H1 (cell line): ENCODE data around the gene YIPF2.

Experiments used
- BACH1 ChIP-seq: IDR thresholded peaks from 2 replicates; pipeline ENCODE4 v1.6.1; 2012; ENCODE audit warnings: low read length, improper control_type of control experiment
- NANOG ChIP-seq: IDR thresholded peaks from 2 replicates; pipeline ENCODE4 v1.6.1; 2011; ENCODE audit warnings: low read length, low read depth, mild to moderate bottlenecking, inconsistent platforms; ENCODE audit not compliant: insufficient read depth, poor library complexity, severe bottlenecking
- POLR2A ChIP-seq, 2 experiments: IDR thresholded peaks; 1 replicate in 1 of 2; 2 replicates in 1 of 2; pipeline ENCODE4 v1.6.1; 2011; ENCODE audit warnings: low read depth in 2 of 2, low read length in 2 of 2, mild to moderate bottlenecking in 2 of 2; ENCODE audit errors: control extremely low read depth in 1 of 2
- RFX5 ChIP-seq: IDR thresholded peaks from 2 replicates; pipeline ENCODE4 v1.6.1; 2011; ENCODE audit warnings: low read depth, low read length, improper control_type of control experiment, borderline replicate concordance
- SIN3A ChIP-seq, 2 experiments: IDR thresholded peaks in 1 of 2; conservative IDR thresholded peaks in 1 of 2; 2 replicates each; pipeline ENCODE4 v1.6.1; 2011 to 2012; ENCODE audit warnings: low read length in 2 of 2, improper control_type of control experiment in 1 of 2, low read depth in 1 of 2, mild to moderate bottlenecking in 1 of 2
- SRF ChIP-seq: IDR thresholded peaks from 2 replicates; pipeline ENCODE4 v1.6.1; 2011; ENCODE audit warnings: mild to moderate bottlenecking, low read depth, low read length, moderate library complexity
- SUZ12 ChIP-seq: fragments of 200-600 bp; sonication (generic); IDR thresholded peaks from 2 replicates; pipeline ENCODE4 v1.6.1; 2012; ENCODE audit warnings: mild to moderate bottlenecking, inconsistent platforms, low read length, moderate library complexity, mixed read lengths
- TAF7 ChIP-seq: optimal IDR thresholded peaks from 2 replicates; pipeline ENCODE3; 2011; ENCODE audit warnings: low read depth, mild to moderate bottlenecking, inconsistent platforms, low read length, moderate library complexity, borderline replicate concordance
- TF ChIP-seq, protein P1 (sequence below), 3 experiments: IDR thresholded peaks; 1 replicate in 2 of 3; 2 replicates in 1 of 3; pipeline versions ENCODE4 v1.5.1 to v1.6.1; 2011; ENCODE audit warnings: low read length in 3 of 3, mild to moderate bottlenecking in 3 of 3, inconsistent platforms in 2 of 3, low read depth in 1 of 3, moderate library complexity in 1 of 3; ENCODE audit not compliant: insufficient read depth in 1 of 3; ENCODE audit errors: control extremely low read depth in 1 of 3
- TF ChIP-seq, protein P2 (sequence below): IDR thresholded peaks from 2 replicates; pipeline ENCODE4 v1.6.1; 2011; ENCODE audit warnings: low read depth, mild to moderate bottlenecking, low read length; ENCODE audit not compliant: insufficient read depth
- TF ChIP-seq, protein P3 (sequence below): IDR thresholded peaks from 2 replicates; pipeline ENCODE4 v1.6.1; 2012; ENCODE audit warnings: inconsistent platforms

DNA sequence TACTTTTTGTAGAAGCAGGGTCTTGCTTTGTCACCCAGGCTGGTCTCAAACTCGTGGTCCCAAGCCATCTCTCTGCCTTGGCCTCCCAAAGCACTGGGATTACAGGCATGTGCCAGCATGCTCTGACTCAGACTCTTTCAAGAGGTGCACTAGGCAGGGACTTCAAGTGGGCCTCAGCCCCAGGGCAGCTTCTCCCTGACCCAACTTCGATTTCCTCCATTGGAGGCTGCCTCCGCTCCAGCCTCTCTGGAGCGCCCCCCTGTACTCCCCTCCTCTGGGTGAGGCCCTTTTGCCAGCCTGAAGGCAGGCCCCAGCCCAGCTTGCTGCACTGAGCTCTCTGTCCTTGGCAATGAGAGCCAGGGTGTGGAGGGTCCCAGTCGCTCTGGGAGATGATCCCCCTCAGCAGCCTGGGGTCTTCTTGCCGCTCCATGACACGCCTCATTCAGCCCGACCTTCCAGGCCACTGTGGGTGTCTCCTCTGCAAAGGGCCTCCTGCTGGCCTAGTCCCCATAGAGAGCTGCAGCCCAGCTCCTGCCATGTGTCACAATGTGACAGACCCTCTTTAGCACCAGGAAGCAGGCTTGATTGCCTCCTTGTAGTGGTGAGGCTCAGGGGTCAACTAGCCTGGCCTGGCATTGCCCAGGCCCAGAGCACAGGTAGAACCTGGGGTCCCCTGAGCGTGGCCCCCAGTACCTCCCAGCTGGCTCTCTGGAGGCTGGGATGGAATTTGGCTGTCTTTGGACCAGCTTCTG lies 40.6 kb downstream of the YIPF2 start:
- TF ChIP-seq, protein P1, sequence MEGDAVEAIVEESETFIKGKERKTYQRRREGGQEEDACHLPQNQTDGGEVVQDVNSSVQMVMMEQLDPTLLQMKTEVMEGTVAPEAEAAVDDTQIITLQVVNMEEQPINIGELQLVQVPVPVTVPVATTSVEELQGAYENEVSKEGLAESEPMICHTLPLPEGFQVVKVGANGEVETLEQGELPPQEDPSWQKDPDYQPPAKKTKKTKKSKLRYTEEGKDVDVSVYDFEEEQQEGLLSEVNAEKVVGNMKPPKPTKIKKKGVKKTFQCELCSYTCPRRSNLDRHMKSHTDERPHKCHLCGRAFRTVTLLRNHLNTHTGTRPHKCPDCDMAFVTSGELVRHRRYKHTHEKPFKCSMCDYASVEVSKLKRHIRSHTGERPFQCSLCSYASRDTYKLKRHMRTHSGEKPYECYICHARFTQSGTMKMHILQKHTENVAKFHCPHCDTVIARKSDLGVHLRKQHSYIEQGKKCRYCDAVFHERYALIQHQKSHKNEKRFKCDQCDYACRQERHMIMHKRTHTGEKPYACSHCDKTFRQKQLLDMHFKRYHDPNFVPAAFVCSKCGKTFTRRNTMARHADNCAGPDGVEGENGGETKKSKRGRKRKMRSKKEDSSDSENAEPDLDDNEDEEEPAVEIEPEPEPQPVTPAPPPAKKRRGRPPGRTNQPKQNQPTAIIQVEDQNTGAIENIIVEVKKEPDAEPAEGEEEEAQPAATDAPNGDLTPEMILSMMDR (IDR thresholded peaks at IDR 0.05; ENCODE audit: control extremely low read depth in 1 of 3, insufficient read depth in 1 of 3, low read depth in 1 of 3, low read length in 3 of 3): no peak
- TF ChIP-seq TAF7 (no peak), NANOG (no peak), POLR2A (IDR thresholded peaks at IDR 0.05; ENCODE audit: control extremely low read depth in 1 of 2, low read depth in 2 of 2, low read length in 2 of 2) (no peak), SUZ12 (no peak), BACH1 (no peak), SRF (no peak), SIN3A (conservative IDR thresholded peaks at IDR 0.05 in 1 of 2, IDR thresholded peaks at IDR 0.05 in 1 of 2; ENCODE audit: low read depth in 1 of 2, low read length in 2 of 2) (no peak), RFX5 (no peak)
- TF ChIP-seq, protein P2, sequence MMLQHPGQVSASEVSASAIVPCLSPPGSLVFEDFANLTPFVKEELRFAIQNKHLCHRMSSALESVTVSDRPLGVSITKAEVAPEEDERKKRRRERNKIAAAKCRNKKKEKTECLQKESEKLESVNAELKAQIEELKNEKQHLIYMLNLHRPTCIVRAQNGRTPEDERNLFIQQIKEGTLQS: no peak
- TF ChIP-seq, protein P3, sequence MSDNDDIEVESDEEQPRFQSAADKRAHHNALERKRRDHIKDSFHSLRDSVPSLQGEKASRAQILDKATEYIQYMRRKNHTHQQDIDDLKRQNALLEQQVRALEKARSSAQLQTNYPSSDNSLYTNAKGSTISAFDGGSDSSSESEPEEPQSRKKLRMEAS: peak; percentile 9; the same call in 1 of the 2 replicates
